CD4-positive, alpha-beta T cell treated with Interferon gamma for 1 hour (primary cell): ENCODE results near the gene AGBL4.
A peak's percentile ranks its signal among the peaks of the same experiment; 100 is the strongest.

Experiments
- DNase-seq: peaks from one replicate; pipeline ENCODE4 v3.0.0-alpha.2; 2020

The AGBL4 gene

DNA sequence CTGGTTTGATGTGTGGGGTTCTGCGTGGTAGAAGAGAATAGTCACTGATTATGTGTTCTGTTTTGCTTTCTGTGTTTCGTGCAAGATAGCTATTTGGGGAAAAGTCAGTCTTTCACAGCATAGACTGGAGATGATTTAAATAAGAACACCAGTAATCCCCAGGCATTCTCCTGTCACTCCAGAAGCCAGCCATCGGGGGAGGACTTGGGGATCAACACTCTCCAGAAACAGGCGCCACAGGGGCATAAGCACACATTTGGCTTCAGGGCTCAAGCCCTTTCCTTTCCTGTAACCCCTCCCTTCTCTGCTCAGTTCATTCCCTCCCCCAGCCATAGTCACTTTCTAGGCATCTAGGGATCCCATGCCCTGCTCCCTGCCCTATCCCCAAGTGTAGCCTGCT is 1149.8 kb downstream of the AGBL4 start:
- DNase-seq = no peak

DNA sequence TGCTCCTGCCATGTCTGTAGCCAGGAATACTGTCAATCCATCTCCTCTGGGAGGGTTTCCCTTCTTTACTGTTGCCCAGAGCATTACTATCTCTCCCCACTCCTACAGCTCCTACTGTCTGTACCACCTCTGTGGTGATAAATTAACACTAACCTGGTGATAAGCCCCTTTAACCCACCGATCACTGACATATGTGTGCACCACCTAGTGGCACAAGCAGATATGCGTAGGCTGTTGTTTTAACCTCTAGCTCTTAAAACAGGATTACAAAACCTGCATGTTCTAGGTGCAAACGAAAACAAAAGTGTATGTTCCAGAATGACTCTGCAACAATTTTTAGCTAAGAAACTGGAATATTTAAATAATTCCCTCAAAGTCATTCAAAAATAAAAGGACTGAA is 1153.2 kb downstream of the AGBL4 start:
- DNase-seq = no peak

DNA sequence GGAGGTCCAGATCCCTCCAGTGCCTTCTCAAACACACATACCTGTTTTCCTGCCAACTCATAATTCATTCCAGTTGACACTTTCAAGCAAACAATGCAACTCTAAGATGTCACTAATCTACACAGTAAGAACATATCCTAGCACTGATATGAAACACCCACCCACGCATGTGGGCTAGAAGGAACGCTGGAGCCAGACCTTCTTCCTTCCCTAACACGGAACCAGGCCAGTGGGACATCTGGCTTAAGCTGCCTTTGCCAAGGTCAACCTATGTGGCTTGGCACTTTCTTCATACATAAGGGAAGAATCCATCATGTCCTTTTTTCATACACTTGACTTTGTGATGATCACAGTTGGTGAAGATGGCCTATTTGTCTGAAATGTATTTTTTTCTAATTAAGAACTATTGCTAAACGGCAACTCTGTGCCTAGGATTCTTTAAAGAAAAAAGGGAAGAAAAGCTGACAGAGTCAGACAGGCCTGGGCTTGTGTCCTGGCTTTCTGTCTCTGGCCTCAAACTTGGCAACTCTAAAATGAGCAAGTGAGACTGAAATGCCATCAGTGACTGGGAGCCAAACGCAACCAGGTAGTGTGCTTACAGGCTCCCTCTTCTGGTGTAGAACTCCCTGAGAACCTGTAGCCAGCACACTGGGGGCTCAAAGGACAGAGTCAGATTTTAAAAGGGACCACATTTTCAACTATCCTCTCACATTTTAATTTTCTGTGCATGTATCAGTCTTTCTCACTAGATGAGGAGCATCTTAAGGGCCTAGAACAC is 1154.4 kb downstream of the AGBL4 start:
- DNase-seq = no peak

DNA sequence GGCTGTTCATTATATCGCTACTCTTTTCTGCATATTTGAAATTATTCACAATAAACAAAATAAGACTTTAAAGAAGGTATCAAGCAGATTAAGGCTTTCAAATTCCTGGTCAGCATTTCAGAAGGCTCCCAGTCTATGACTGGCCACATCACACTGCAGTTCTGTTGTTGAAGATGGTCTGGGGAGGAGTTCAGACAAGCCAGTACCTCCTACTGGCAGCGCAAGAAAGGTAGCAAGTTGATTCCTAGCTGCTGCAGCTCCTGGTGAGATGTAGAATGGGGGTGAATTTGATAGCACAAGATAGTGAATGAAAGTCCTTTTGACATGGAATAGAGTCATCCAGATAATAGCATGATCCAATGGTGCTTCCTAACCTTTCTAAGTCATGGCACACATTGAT is 1158.8 kb downstream of the AGBL4 start:
- no peak for DNase-seq

DNA sequence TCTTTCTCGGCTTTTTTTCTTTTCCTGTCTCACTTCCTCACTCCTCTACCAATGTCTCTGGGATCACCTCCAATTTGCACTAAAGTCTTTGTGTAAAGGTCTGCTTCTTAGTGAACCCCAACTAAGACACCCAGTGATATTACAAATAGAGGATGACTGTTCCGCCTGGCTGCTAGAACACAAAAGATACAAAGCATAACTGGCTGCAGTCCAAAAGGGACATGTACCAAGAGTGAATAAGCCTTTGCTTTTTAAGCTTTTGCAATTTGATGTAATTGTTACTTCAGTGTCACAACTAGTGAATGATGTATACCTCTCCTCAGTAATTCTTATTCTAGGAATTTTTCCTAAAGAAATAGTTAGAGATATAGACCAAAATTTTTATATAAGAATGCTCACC is 1164.3 kb downstream of the AGBL4 start:
- no peak for DNase-seq

DNA sequence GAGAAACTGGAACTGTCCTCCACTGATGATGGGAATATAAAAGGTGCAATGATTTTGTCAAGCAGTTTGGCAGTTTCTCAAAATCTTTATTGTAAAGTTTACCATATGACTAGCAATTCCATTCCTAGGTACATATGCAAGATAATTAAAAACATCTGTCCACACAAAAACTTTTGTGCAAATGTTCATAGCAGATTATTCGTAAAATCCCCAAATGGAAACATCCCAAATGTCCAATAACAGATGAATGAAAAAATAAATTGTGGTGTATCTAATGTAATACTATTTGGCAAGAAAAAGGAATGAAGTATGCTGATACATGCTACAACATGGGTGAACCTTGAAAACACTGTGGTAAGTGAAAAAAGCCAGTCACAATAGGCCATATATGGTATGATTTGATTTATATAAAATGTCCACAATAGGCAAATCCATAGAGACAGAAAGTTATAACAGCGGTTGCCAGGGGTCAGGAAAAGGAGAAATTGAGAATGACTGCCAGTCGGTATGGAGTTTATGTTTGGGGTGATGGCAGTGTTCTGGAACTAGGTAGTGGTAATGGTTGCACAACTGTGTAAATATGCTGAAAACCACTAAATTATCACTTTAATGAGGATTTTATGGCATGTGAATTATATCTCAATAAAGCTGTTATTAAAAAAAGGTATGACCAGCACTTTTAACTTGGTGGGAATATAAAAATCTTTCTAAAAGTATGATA is 1165.4 kb downstream of the AGBL4 start:
- DNase-seq = no peak

DNA sequence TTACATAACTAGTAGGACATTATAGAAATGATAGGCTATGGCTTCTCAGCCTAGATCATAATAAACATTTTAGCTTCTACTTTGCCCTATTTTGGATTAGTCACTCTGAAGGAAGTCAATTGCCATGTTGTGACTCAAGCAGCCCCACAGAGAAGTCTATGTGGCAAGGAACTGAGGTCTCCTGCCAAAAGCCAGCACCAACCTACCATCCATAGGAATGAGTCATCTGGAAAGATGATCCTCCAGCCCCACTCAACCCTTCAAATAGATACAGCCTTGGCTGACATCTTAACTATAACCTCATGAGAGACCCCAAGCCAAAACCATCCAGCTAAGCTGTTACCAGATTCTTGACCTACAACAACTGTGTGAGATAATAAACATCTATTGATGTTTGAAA is 1170.7 kb downstream of the AGBL4 start:
- DNase-seq = no peak

DNA sequence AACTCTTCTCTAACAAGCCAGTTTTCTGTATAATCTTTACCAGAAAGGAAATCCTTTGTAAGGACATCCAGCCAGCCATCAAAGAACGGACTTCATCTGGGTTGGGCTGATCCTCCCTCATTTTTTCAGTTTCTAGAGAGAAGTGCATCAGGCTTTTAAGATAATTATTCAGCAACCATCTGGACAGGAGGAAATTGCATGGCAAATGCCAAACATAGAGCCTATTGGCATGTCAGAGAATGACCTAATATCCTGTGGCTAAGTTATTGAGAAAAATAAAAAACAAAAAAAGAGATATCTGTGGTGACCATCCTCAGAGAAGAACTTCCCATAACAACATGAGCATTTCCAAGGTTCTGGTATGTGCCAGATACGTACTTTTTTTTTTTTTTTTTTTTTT is 1172.1 kb downstream of the AGBL4 start:
- no peak for DNase-seq

DNA sequence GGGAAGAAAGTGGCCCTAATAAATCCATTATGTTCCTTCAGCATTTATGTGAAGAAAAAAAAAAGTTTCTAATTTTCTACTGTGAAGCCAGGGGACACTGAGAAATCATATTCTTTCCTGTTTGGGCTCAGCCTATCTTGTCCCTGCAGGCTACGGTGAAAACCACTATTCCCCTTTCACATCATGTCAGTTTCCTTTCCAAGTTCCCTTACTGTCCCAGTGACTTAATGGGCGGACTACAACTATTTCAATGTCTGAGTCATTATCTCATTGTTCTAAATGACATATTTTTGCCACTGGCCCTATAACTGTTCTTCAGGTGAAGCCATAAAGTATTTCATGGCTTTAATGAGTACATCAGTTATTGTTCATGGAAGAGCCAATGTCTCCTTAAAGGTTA is 1175.7 kb downstream of the AGBL4 start:
- DNase-seq = no peak

DNA sequence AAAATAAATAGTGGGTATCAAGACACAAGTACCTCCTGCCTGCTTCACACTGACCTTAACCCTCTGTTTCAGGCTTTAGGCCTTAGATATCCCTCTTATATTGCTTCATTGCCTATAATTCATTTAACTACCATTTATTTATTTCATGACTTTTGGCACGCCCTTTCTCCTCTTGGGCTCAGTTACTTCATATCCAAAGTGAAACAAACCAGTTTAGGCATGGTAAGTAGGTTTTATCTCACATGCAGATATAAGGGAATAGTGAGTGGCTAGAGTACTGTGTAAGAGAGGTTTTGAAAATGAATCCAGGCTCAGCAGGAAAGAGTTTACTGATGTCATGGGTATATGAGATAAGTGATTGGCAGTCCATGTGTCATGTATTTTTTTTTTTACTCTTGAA is 1177.3 kb downstream of the AGBL4 start:
- DNase-seq = no peak

DNA sequence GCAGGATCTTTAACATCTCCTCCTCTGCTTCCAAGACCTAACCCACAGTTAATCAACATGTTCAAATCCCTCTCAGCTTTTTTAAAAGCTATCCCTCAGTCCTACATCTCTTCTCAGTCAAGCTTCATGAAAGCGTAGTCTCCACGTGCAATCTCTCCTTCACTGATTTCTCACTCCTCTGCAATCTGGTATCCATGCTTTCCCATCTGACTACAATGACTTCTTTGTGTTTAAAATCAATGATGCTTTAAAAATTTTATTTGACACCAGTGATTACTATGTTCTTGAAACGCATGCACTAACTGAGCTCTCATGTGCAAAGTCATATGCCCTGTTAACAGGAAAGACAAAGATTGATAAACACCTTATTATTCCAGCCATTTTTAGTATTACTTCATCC is 1179.6 kb downstream of the AGBL4 start:
- no peak for DNase-seq

DNA sequence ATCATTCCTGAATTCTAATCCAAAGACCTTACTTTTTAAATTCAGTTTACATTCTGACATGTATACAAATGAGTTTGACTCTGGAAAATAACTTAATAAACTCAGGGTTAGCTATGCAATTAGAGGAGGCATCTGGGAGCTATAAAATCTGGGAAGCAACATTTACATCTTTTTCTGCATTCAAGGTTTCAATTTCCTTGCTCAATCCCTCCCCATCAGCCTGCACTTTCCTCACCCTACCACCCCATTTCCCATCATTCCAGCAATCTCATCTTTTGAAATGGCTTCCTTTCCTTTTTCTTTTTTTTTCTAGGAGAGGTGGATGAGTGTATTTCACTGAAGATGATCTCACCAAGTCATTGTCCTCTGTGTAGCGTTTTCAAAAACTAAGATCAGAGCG is 1181.8 kb downstream of the AGBL4 start:
- DNase-seq = no peak

DNA sequence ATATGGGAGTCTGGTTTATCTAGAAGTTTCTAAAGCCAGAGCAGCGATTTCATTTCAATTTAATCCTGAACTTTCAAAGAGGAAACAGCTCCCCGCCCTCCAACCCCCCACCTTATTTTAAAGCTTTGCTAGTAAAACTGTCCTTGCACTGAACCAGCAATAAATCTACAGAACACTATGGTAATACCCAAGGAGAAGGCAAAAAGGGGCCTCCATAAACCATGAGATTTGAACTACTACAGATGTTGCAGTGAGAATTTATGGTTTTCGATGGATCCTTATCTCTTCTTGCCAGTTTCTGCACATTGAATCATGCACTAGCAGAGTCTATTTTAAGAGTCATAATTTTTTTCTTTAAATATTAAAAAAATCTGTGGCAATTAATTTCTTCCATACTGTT is 1182.3 kb downstream of the AGBL4 start:
- DNase-seq = no peak

DNA sequence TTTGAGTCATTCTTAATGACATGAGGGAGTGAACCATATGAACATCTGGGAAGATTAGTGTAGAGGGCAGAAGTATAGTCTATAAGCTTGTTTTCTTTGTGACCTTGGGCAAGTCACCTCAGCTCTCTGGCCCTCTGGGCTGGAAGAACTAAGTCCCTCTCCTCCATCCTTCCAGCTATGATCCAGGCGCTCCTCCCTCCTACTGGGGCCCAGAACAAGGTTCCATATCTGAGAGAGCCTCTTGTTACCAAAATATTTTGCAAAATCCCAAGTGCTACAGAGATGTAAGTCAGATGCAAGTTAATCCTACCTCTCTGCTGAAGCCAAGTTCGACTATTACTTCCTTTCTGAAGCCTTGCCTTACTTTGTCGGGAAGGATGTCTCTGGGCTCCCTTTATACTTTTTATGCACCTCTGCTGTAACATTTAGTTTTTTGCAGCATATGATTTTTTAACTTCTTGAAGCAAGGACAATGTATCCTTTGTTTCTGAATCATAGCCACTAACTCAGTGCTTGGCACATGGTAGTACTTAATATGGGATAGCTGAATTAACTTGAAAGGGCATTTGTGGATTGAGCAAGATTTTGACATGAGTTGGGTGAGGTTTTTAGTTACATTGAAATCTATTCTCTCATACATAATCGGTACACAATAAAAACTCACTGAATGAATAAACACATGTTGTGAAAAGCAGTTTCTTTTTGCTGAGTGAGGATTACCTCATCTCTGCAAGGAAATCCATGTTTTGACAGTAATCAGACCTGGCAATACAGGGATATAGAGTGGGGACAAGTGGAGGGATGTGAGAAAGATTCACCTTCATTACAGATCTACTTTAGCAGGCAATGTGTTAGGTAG is 1192.4 kb downstream of the AGBL4 start:
- DNase-seq = no peak

DNA sequence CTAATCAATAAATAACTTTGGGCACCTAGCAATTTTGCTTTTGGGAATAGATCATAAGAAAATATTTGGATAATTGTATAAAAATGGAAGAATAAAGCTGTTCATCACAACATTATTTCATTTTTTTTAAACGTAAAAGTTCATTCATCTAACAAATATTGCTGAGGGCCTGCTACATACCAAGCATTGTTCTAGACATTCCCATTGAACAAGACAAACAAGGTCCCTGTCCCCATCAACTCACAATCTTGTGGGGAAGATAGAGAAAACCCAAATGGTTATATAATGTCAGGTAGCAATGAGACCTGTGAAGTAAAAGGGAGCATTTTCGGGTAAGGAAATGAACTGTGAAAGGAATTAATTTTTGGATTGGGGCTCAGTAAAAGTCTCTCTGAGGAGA is 1193.0 kb downstream of the AGBL4 start:
- DNase-seq = no peak

DNA sequence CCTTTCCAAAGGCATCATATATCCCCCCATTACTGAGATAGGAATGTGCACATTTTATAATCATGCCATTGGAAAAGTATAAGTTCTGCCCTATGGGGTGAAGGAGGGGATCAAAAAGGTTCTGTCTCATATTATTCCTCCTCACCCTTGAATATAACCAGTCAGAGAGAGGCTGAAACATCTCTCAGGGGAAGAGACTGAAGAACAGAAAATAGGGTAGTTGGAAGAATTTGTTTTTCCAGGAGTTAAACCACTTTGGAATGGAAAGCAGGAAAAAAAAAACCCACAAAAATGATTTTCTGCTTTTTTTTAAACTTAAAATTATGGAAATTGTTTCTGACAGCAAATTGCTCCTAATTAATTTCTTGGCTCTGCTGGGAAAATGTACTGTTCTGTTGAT is 1194.3 kb downstream of the AGBL4 start:
- no peak for DNase-seq

DNA sequence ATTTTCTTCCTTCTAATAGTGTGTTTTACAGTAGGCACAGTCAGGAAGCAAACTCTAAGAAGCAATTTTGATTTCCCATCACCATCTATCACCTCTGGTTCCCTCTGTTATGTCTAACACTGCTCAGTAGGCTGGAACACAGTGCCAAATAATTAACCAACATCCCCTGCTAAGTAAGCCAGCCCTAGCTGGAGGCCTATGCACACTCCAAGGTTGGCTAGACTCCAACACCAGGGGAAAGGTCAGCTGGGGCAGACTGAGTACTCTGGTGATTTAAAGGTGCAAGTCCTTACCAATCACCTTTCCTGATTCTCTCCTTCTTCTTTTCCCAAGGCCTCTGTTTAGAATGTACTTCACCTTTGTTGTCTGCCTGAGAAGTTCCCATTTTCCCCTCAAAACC is 1200.6 kb downstream of the AGBL4 start:
- DNase-seq = no peak

DNA sequence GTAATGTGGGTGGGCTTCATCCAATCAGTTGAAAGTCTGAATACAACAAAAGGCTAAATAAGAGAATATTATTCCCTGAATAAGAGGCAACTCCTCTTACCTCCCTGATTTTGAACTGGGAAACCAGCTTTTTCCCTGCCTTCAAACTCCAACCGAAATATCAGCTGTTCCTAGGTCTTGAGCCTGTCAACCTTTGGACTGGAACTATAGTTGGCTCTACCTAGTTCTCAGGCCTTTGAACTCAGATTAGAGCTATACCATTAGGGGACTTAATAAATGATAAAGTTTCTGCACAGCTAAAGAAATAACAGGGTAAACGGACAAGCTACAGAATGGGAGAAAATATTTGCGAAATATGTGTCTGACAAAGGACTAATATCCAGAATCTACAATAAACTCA is 1203.3 kb downstream of the AGBL4 start:
- DNase-seq = no peak

DNA sequence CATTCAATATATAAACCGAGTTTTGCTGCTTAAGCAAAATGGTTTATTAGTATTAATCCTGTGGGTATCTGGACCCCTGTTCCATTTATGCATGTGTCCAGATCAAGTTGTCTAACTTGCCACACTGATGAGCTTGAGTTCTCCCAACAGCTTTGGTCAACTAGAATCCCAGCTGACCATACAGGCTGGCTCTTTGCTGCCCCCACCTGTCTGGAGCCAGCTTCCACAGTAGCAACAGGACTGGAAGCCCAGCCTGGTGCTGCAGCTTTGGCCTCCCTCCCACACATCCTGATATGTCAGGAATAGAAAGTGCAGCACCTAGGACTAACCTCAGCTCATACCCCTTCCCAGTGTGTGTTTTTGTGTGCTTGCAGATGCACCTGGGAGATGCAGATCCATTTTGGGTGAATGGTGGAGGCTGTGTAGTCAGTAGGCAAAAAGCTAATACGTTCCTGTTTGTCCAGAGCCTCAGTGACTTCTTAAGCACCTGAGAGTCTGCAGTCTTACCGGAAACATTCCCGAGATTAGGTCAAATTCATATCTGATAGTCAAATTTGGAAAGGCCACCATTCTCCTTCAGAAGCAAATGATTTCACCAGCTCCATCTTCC is 1206.1 kb downstream of the AGBL4 start:
- peak; percentile 25 for DNase-seq

DNA sequence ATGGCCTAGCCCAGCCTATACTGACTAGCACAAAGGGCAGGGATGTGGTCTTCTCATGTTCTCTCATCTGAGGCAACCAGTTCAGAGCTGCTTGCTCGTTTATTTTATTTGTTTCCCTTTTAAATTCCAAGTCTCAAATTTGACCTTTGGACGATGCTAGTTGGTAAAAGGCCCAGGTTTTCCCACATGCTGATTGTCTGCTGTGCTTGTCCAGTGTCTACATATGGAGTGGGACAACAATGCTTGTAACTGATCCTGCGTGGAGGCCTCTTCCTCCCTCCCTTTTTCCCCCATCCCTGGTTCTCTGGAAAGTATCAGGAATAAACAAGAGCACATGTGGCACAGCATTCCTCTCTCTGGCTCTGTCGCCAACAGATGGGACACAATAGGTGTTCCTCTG is 1213.0 kb downstream of the AGBL4 start:
- DNase-seq = no peak

DNA sequence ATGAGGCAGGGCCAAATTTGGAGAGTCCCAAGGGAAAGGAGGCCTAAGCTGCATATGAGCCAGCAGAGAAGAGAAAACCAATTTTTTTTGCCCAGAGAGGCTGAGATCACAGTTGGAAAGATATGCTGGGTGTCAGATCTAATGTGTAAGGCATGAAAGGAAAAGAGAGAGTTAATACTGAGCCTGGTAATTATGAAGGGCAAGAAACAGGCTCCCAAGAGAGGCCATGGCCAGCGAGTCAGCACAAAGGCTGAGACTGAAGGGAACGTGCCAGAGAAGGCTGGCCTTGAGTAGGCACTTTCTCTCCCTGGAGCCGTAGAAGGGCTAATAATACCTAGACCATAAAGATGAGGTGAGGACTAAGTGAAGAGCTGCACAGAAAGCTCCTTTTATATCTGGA is 1215.3 kb downstream of the AGBL4 start:
- no peak for DNase-seq

DNA sequence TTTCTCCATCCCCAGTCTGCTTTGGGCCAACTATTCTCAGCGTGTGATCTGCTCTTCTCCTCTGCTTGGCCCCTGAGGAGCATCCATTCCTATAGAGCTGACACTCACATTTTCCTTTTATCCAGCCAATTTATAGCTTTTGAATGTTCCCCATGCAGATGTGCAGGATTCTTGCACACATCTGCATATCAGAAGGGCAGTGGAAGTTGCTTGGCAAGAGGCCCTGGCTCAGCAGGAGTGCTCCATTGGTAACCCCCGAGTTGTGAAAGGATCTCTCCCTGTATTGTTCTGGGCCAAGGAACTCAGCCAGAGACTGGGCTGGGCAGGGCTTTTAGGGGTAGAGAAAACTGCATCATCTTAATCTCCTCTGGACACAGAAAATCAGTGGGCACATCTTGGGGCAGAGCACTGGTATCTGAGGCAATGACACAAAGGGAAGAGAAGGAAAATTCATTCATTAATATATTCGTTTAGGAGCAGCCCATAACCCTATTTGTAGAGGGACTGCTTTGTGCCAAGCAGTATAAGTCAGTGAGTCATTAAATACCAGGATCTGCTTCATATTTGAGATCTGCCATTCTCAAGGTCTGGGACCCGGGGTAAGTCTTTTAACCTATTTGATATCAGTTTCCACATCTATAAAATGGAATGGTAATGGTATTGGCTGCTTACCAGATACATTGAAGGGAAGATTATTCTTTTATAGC is 1216.0 kb downstream of the AGBL4 start:
- no peak for DNase-seq

DNA sequence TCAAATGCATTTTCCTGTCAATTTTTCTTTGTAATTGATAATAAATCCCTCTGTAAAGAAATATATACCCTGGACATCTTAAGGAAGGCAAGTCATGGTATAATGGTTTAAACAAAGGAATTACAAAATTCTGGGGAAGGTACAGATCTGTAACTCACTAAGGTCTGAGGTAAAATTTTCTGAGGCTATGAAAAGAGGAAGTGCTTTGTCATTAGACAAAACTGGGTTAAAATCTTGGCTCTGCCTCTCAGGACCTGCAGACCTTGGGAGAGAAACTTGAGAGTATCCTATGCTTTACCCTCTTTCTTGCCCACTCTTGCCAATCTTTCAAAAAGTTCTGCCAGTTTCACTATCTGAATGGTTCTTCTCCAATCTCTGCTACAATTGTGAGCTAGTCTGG is 1220.3 kb downstream of the AGBL4 start:
- DNase-seq = no peak
